Esophagus muscularis mucosa (tissue), 4 donors: Measurements from ENCODE around the gene PID1.

ENCODE experiments used
- CTCF ChIP-seq, 3 experiments: fragments of 200-600 bp in 2 of 3; fragments of 450-650 bp in 1 of 3; sonication (generic) in 2 of 3; IDR thresholded peaks; one replicate each; pipeline ENCODE4 v1.5.1; 2017 to 2019; ENCODE audit warnings: antibody characterized with exemption in 3 of 3, mild to moderate bottlenecking in 2 of 3, moderate library complexity in 1 of 3
- EP300 ChIP-seq: sonication (generic); formaldehyde crosslinking; IDR thresholded peaks from one replicate; pipeline ENCODE4 v1.6.1; 2017; ENCODE audit warnings: antibody characterized with exemption
- POLR2A ChIP-seq: fragments of 450-650 bp; IDR thresholded peaks from one replicate; pipeline ENCODE4 v1.6.1; 2017; ENCODE audit warnings: antibody characterized with exemption, moderate library complexity, mild to moderate bottlenecking, low read depth
- POLR2AphosphoS5 ChIP-seq, 2 donors: sonication (generic); formaldehyde crosslinking; IDR thresholded peaks; one replicate each; pipeline ENCODE4 v1.6.1; 2017; ENCODE audit warnings: antibody characterized with exemption in 2 of 2

- TF ChIP-seq EP300: no peak
- no peak for TF ChIP-seq CTCF (IDR thresholded peaks at IDR 0.05)
- TF ChIP-seq POLR2AphosphoS5 (IDR thresholded peaks at IDR 0.05): no peak
- TF ChIP-seq POLR2A: no peak
Observed at GRCh38 chr2:229176136-229176535, 95.0 kb downstream of the PID1 start.
